Testis (tissue), 2 donors: ENCODE measurements around the gene AHCYL1.

Experiments used
- POLR2A ChIP-seq: fragments of 450-650 bp; IDR thresholded peaks from one replicate; pipeline ENCODE4 v1.6.1; 2017; ENCODE audit warnings: antibody characterized with exemption, mild to moderate bottlenecking, moderate library complexity
- TF ChIP-seq, protein P1 (sequence below), 3 experiments: fragments of 450-650 bp in 2 of 3; fragments of 200-600 bp in 1 of 3; sonication (generic) in 1 of 3; IDR thresholded peaks; one replicate each; pipeline ENCODE4 v1.5.1; 2016 to 2019; ENCODE audit warnings: antibody characterized with exemption in 3 of 3, mild to moderate bottlenecking in 2 of 3, moderate library complexity in 1 of 3

DNA sequence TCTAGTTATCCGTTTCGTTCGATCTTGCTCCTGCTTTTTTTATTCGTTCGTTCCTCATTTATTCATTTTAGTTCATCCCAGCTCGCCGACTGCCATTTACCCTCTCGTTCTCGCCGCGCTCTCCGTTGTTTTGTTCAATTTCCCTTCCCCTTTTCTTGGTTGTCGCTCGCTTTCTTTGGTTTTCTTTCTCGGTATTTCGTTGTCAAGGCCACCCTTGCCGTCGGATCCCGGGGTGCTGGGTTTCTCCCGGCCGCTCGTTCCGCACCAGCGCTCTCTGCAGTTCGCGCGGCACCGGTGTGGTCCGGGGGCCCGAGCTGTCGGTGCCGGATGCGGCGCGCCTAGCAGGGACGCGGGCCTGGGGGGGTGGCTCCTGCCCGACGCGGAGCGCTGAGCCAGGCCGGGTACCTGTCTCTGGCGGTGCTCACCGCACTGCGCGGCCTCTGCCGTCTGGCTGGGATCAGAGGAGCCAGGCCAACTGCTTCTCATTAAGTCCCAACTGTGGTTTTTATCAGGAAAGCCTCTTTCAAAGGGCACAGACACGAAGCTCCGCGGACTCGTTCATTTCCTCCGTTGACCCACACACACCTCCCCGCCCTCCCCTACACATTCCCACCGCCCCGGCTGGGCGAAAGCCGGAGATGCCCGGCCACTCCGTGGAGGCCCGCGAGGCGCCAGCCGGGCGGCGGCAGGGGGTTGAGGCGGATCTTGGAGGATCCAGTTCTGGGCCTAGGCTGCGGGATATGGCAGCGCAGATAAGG is 84.3 kb downstream of the AHCYL1 start:
- no peak for TF ChIP-seq POLR2A
- TF ChIP-seq, protein P1, sequence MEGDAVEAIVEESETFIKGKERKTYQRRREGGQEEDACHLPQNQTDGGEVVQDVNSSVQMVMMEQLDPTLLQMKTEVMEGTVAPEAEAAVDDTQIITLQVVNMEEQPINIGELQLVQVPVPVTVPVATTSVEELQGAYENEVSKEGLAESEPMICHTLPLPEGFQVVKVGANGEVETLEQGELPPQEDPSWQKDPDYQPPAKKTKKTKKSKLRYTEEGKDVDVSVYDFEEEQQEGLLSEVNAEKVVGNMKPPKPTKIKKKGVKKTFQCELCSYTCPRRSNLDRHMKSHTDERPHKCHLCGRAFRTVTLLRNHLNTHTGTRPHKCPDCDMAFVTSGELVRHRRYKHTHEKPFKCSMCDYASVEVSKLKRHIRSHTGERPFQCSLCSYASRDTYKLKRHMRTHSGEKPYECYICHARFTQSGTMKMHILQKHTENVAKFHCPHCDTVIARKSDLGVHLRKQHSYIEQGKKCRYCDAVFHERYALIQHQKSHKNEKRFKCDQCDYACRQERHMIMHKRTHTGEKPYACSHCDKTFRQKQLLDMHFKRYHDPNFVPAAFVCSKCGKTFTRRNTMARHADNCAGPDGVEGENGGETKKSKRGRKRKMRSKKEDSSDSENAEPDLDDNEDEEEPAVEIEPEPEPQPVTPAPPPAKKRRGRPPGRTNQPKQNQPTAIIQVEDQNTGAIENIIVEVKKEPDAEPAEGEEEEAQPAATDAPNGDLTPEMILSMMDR (IDR thresholded peaks at IDR 0.05) = no peak
